Activated T-cell treated with anti-CD3 and anti-CD28 coated beads for 48 hours (primary cell): ENCODE measurements around the gene THAP12.

Experiments
- DNase-seq: peaks from one replicate; pipeline ENCODE4 v3.0.0-alpha.2; 2020; ENCODE audit warnings: low read depth

Gene THAP12

GRCh38 chr11:76376746-76377558 lies 4.0 kb downstream of the THAP12 start:
- DNase-seq, result no peak

DNA sequence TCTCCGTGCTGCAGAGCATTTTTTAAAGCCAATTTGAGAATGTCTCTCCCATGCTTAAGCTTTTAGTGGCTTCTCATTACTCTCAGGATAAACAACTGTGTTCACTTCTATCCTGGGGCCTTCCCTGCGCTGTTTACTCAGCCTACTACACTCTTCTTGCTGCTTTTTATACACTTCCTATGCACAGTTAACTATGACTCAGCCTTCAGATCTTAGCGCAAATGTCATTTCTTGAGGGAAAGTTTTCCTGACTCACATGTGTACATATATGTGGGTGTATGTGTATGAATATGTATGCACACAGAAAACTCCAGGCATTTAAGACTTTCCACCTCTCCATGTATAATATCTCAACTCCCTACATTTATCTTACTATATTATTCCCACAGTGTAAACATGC lies 9.8 kb downstream of the THAP12 start:
- no peak for DNase-seq

- no peak for DNase-seq
Measured at GRCh38 chr11:76369406-76369805, 11.5 kb downstream of the THAP12 start.

DNA sequence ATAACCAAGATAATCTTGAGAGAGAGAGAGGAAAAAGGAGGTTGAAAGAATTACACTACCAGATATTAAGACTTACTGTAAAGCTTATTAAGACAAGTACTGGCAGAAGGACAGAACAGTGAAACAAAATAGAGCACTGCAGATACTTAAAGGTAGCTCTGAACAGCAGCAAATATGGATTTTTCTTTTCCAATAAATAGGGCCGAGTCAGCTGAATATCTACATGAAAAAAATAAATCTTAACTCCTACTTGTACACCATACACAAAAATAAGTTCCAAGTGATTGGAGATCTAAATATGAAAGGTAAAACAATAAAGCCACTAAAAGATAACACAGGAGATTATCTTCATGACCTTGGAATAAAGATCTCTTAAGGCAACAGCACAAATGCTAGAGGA lies 12.4 kb downstream of the THAP12 start:
- no peak for DNase-seq

DNA sequence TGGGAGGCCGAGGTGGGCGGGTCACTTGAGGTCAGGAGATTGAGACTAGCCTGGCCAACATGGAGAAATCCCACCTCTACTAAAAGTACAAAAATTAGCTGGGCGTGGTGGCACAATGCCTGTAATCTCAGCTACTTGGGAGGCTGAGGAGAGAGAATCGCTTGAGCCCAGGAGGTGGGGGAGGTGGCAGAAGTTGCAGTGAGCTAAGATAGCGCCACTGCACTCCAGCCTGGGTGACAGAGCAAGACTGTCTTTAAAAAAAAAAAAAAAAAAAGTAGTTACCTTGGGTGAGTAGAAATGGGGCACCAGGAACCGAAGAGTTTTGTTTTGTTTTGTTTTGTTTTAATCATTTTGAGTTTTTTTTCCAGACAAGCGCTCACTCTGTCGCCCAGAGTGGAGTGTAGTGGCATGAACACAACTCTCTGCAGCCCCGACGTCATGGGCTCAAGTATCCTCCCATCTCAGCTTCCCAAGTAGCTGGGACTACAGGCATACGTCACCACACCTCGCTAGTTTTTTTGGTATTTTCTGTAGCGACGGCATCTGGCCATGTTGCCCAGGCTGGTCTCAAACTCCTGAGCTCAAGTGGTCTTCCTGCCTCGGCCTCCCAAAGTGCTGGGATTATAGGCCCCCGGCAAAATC lies 15.8 kb downstream of the THAP12 start:
- DNase-seq, result no peak

- DNase-seq, result no peak
Measured at GRCh38 chr11:76362716-76363115, 18.2 kb downstream of the THAP12 start.

- DNase-seq, result no peak
Measured at GRCh38 chr11:76361776-76362175, 19.2 kb downstream of the THAP12 start.

- DNase-seq, result no peak
Measured at GRCh38 chr11:76361374-76361773, 19.6 kb downstream of the THAP12 start.

- no peak for DNase-seq
Measured at GRCh38 chr11:76355172-76355571, 25.8 kb downstream of the THAP12 start.

- DNase-seq, result no peak
Measured at GRCh38 chr11:76348348-76348747, 32.6 kb downstream of the THAP12 start.

GRCh38 chr11:76347466-76347865 lies 33.5 kb downstream of the THAP12 start:
- DNase-seq, result no peak

DNA sequence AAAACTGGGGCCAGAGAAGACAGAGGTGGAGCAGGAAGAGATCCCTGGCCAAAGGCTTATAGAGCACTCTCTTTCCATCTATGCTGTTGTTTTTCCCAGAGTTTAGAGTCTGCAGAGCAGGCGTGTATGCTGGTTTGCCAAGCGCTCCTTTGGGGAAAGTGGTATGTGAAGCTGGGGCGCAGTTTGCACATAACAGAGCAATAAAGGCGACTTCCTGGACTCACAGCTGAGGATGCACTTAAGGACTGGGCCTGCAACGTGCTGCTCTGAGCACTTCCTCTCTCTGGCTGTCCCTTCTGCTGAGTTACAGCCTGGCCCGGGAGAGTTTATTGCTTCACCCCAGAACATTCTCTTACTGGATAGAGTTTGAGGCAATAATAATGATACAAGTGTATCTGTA lies 41.7 kb downstream of the THAP12 start:
- no peak for DNase-seq

DNA sequence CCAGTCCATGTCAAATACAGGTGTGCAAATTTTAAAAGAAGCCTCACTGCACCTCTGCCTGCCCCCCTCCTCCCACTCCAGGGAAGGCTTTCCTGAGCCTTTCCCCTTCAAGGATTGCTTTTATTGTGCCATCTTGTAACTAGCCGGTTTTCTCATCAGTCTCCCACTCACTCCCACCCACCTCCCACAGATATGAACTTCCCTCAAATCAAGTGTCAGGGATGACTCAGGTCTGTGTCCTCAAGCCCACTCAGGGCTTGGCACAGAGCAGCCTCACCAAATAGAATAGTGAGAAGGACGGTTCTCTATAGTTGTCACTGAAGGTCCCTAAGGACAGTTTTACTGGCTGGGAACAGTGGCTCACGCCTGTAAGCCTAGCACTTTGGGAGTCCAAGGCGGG lies 43.0 kb downstream of the THAP12 start:
- DNase-seq, result no peak

DNA sequence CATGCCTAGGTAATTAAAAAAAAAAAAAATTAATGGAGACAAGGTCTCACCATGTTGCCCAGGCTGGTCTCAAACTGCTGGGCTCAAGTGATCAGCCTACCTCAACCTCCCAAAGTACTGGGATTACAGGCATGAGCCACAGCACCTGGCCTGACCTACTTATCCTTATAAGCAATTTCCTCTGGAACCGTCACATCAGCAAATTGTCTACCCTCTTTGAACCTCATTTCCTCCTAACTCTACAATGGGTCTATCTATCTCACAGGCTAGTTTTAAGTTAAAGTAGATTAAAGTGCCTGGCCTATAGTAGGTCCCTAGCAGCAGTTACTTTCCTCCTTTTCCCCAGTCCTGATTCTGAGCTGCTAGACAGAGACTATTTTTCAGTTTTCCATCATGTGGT lies 43.5 kb downstream of the THAP12 start:
- DNase-seq, result no peak

GRCh38 chr11:76336597-76336996 lies 44.3 kb downstream of the THAP12 start:
- DNase-seq, result no peak

- no peak for DNase-seq
Measured at GRCh38 chr11:76335842-76336241, 45.1 kb downstream of the THAP12 start.

DNA sequence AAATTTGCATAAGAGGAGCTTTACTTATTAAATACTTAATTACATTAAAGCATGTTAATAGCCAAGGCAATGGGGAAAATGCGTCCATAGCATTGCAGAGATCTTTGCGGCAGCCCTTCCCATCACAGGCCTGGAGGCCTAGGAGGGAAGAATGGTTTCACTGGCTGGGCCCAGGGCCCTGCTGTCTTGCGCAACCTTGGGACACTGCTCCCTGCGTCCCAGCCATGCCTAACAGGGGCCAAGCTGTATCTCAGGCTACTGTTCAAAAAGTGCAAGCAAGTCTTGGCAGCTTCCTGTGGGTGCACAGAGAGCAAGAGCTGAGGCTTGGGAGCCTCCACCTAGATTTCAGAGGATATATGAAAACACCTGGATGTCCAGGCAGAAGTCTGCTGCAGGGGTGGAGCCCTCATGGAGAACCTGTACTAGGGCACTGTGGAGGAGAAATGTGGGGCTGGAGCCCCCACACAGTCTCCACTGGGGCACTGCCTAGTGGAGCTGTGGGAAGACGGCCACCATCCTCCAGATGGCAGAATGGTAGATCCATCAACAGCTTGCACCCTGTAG lies 46.0 kb downstream of the THAP12 start:
- DNase-seq, result no peak

- DNase-seq, result no peak
Measured at GRCh38 chr11:76330651-76331050, 50.3 kb downstream of the THAP12 start.

- DNase-seq, result no peak
Measured at GRCh38 chr11:76329983-76330382, 50.9 kb downstream of the THAP12 start.

- DNase-seq, result no peak
Measured at GRCh38 chr11:76329084-76329648, 51.8 kb downstream of the THAP12 start.

GRCh38 chr11:76327756-76328388 lies 53.1 kb downstream of the THAP12 start:
- no peak for DNase-seq

- DNase-seq, result no peak
Measured at GRCh38 chr11:76327202-76327601, 53.7 kb downstream of the THAP12 start.

DNA sequence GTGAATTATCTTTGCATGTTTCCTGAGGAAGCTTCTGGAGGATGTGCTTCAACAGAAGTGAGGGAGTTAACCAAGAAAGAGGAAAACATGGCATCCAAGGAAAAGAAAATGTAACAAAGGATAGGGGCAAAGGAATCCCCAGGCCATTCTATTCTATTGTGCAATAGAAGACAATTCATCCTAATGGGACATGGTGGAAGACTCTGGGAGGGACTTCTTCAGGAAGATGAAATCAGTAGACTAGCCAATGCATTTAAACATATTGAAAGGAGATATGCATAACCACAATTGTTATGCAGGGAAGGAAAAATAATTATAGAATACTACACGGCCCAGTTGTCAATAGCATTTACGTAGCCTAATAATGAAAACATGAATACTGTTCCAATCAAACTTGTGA lies 55.7 kb downstream of the THAP12 start:
- no peak for DNase-seq
